GM19193 (cell line): ENCODE results near the gene FSHR.

Experiments used
- POLR2A ChIP-seq: IDR thresholded peaks from 4 replicates; pipeline ENCODE4 v1.6.1; 2011; ENCODE audit not compliant: insufficient read depth, insufficient read length; ENCODE audit errors: extremely low read depth

FSHR gene

DNA sequence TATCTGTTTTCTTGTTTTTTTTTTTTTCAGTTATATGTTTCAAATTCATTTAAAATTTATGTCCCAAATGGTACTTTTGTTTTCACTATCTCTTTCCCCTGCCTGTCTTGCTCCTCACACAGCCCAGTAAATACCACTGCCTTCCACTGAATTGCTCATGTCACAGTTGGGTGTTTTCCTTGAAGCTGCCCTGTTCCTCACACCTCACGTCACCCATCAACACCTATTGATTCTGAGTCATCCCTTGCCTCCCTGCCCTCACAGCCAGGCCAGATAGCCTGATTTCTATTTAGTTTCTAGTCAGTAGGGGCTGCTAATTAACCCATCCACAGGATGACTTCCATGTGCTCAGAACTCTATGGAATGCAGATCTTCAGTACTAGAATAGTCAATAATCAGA, 25.3 kb downstream of the FSHR start:
- TF ChIP-seq POLR2A = no peak

DNA sequence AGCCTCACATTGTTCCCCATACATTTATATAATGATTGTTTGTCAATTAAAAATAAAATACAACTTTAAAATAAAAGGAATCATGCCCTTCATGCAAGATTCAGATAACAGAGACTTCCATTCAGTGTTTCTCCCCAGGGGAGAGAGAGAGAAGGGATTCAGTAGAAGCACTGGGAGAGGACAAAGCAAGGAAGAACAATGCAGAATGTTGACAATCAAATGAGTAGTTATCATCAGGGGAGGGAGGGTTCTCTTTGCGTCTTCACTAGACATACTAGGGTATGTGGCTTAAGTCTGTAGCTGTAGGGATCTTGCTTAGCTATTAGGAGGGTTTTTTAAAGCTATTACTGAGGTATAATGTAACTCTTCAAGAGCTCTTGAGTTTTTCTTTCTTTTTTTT, 30.7 kb downstream of the FSHR start:
- no peak for TF ChIP-seq POLR2A

DNA sequence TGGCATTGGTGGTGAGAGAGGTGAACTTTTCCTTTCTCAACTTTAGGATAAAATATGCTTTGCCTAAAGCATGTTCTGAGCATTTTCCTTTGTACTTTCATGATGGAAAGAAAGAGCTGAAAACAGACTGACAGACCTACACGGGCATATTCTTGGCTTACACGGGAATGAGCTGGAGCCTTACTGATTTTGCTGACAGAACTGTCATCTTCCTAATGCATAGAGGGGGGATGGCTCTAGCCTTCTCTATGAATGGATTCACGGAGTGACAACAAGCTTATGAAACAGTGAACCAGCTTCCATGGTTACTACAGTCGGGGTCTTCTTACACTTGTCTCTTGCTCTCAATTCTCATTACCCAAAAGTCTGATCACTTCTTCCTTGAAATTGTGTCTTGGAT, 32.2 kb downstream of the FSHR start:
- no peak for TF ChIP-seq POLR2A

DNA sequence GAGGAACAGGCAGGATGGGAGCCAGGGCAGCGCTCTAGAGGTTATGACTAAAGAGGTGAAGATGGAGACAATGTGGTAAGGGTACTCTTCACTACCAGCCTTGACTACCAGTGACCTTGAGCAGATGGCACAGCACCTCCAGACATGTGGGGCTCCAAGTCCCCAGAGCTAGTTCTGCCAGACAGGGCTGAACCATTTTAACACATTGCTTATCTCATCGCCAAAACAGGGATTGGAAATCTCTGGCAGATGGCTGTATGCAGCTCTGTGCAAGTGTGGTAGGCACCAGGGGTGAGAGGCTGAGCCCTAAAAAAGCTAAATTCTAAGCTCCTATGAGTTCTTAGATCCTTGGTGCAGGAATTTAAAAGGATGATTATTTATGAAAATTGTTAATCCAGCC, 41.3 kb downstream of the FSHR start:
- TF ChIP-seq POLR2A = no peak

DNA sequence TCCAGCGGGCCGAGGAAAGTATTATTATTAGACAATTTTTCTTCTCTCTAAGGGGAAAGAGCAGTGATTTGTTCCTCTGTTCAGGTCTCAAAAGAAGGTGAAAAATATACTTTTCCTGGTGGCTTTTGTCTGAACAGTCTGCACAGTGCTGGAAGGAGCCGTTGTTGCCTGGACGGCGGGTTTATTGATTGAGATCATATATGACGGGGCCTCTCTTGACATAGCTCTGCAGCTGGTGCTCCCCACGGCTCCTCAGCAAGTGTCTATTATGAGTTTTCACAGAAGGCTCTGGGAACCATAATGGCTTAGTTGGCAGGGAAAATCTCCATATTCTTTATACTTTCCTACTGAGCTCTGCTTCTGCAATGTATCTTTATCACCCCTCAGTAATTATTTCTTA, 42.9 kb downstream of the FSHR start:
- no peak for TF ChIP-seq POLR2A

DNA sequence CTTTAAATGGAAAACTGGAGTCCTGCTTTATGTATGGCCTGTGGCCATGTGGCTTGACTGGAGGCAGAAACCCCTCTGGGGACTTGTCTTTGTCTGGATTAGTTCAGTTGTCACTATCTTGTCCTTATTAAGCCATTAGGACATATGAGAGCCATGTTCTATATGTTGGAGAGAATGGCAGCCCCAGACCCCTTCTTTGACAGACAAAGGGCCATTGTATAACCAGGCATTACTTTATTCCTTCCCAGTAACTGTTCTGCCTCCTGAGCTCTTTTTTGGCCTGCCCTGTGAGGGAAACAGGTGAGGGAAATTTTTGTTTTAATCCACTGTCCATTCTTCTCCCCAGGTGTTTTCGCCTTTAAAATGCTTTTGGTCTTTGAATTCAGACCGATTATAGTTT, 43.3 kb downstream of the FSHR start:
- no peak for TF ChIP-seq POLR2A

DNA sequence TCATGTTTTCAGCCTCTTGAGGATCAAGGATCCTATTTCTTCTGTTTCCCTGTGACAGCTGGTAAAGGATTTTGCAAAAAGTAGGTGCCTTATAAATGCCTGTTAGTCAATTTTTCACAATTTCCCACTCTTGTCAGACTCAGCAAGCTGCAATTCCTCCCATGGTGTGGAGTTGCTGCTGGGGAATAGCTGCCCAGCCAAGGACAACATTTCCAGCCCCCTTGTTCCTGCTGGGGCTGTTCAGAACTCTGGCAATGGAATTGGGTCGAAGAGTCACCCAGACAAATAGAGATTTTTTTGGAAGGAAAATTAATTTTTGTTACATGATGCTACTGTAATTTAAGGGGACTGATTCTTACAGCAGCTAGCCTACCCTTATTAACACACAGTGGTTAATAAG, 43.7 kb downstream of the FSHR start:
- TF ChIP-seq POLR2A = no peak

DNA sequence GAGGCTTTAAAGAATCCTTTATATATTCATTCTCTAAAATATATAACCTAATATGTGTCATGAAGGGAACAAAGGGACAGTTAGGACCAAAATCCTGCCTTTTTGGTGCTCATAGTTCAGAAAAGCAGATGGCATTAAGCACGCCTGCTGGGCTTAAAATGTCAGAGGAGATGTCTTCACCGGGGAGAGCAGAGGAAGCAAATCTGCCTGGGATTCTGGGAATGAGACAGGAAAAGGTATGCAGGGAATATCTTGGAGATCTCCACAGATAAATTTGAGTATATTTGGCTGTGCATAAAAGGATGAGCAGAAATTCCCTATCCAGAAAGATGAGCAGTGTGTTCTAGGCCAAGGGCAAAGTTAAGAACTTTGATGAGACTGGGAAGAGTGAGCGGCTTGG, 45.5 kb downstream of the FSHR start:
- TF ChIP-seq POLR2A = no peak

DNA sequence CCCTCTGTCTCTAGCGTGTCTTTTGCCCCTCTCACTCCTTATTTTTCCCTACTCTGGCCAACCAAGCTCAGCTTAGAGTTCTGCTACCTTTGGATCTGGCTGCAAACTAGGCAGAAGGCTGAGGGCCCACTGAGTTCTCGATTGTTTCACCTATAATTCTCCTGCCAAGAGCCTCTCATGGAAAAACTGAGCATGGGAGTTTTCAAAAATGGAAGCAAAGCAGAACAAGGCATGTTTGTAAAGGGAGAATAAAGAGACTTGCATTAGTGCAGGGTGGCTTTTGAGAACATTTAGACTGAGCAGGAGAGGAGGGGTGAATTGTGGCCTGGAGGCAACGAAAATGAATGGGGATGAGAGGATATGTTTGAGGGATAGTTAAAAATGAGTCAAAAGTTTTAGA, 45.9 kb downstream of the FSHR start:
- no peak for TF ChIP-seq POLR2A

DNA sequence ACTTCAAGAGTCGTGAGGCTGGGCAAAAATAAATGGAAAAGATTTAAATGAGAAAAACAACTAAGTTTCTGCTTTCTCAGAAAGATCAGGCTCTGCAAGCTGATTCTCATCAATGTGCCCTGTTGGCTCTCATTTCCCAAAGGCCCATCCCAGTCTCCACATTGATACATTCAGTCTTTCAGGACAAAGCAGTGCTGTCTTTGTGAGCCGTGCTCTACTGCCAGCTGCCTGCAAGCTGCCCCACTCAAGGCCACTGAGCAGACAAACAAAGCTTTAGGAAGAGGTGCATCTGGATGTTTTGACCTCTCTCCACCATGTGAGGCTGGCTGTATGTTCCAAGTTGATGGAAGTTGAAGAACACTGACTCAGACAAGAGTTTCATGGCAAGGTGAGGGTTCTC, 48.8 kb downstream of the FSHR start:
- no peak for TF ChIP-seq POLR2A

DNA sequence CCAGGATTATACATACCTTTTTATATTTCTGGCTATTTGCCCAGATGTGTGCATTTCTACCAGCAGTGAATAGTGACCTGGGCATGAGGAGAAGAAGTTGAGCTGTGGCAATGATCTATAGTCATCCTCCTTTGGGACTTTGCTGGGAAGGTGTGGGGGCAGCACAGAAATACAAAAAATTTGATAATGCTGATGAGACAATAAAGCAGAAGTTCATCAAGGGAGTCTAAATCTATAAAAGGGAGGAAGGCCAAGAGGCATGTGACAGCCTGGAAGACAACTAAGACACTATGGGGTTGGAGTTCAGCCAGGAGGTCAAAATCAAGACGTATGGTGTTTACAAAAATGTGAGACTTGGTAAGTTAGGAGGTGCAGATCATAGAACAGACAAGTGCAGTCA, 52.2 kb downstream of the FSHR start:
- TF ChIP-seq POLR2A = no peak

DNA sequence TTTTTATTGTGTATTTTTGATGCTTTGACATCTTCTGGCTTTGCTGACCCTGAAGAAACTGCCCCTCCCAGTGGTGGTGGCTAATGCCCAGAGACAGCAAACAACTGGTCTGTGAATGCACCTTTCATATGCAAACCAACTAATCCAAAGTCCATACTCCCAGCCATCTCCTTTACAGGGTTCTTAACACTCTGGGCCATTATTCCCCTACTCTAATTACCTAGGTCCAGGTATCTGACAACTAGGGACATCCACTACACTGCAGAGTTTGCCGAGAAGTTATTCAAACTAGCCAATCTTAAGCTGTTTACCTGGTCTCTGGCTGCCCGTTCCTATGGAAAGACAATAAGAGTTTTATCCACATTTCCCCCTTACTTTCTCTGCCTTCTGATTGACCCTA, 73.6 kb downstream of the FSHR start:
- TF ChIP-seq POLR2A = no peak

DNA sequence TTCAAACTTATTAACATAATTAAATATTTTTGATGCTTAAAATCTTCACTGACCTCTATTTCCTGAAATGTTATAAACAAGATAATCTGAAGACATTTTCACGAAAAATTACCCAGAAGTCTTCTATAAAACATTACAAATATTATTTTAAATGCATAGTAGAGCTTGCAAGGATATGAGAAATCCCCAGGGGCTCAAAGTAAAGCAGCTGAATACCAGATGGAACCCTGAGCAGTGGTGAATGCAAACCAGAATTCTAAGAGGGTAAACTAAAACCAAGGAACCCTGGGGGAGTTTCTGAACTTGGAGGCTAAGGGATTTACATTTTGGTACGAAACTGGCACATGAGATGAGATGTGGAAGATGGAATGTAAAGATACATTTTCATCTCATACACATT, 83.6 kb downstream of the FSHR start:
- no peak for TF ChIP-seq POLR2A

DNA sequence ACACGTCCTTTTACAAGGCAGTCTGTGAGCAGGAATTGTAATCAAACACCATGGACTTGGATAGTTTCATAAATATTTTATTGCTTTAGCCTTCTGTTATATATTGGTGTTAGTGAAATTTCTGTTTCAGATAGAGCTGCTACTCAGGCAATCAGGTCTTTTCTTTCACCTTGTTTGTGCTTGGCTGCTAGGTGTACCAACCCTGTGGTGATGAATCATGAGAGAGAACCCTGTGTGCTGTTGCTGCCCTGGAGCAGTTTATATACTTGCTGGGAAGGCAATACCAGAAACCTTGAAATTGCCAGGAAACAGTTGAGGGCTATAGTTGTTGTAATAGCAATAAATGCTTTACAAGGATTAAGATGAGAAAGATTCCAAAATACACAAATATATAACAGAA, 84.5 kb downstream of the FSHR start:
- TF ChIP-seq POLR2A = no peak

DNA sequence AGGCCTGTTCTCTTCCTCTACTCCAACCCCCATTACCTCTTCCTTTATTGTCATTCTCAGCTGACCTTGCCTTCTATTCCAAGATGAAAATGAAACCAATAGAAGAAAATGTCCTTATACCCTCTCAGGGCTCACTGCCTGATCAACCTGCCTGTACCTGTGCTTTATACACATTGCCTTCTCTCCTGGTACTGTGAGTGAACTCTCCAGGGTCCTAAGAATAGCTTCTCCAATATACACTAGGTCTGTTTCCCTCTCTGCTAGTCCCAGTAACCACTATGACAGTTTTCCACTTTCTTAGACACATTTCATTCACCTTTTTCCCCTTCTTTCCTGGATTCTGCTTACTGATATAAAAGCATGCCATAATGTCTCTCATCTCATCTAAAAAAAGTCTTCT, 85.7 kb downstream of the FSHR start:
- no peak for TF ChIP-seq POLR2A

DNA sequence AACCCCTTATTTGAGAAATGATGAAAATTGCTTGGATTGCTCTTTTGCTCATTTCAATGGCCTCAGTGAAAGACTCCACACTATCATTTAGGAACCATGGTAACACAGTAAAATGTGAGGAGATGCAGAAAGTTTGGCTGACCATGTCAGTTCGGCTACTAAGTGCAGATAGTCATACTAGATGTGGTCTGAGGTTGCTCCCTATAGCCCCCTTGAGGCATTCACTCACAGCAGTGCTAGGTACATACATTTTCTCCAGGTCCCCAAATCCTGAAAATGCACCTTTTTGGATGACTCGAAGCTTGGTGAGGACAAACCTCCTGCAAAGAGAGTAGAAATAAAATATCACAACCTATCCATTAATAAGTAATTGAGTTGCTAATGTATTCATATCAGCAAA, 86.3 kb downstream of the FSHR start:
- no peak for TF ChIP-seq POLR2A

DNA sequence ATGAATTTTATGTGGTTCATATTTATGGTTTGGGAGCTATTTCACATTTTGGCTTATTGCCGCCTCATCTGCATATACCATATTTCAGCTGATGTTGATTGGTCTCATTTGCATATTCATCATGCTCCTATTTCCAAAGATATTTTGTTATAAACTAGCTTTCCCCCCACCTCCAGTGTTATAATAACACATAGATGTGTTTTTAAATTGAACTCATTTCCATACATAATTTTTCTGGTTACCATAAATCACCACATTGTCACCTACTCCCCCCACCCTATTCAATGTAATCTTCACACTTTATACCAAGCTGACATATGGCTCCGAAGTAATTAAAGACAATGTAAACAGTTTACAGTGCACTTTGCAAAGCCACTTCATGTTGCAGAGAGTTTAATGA, 101.2 kb downstream of the FSHR start:
- no peak for TF ChIP-seq POLR2A

DNA sequence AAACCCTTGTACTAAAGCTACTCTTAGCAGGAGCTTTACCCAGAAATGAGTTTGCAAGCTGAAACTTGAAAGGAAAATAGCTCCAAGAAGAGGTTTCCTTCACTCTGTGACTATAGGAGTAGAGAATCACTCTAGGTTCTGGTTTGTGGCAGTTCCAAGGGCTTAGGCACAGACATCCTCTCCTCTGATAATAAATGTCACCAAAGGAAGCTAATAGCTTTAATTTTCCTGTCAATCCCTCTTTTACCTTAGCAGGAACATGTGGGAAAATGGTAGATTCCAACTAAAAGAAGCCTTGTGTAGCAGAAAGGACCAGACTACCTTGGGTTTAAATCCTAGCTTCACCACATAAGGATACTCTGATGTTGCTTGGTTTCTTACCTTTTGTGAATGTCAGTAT, 104.0 kb downstream of the FSHR start:
- no peak for TF ChIP-seq POLR2A
